ENCODE measurements around the gene PDSS1. TPM values are rescaled to one million over a fixed set of nuclear protein-coding genes. Genes with fewer than 3 reads are reported as not detected.
A peak's percentile ranks its signal among the peaks of the same experiment; 100 is the strongest.
"Not testable (repeated sequence)": the region's sequence is repeated elsewhere in the genome, so short reads cannot be mapped to it uniquely, and the experiment has no call there.

Gene PDSS1
- polyA plus RNA-seq, 1 experiment, result 6.1 TPM

GRCh38 chr10:26682931-26683330, 14.6 kb upstream of the PDSS1 start:
- no peak for TF ChIP-seq CTCF (IDR thresholded peaks at IDR 0.05; ENCODE audit: insufficient read depth, low read depth, low read length)
- POLR2A ChIA-PET, result no interaction called here
- no peak for DNase-seq (ENCODE audit: low read depth)
- Histone ChIP-seq H3K4me3 (ENCODE audit: low read depth, low read length) (no peak overlapping the region), H3K27me3 (ENCODE audit: control insufficient read depth, insufficient read depth, low read length) (no peaks in the 10 kb centered on the region), H3K36me3 (ENCODE audit: control insufficient read depth, insufficient read depth, low read length) (no peaks in the 10 kb centered on the region)
- CTCF ChIA-PET, result interaction anchor here (1.1 to 1.2 kb wide), 3 partner anchors 14 to 200 kb away, joined by 3 to 5 read pairs (median 4); partner anchors contain the start of gene PDSS1

- CTCF ChIA-PET, result interaction anchor here (0.7 to 3.1 kb wide), 4 partner anchors 23 to 340 kb away, joined by 3 to 22 read pairs (median 4); no protein-coding TSS in a partner anchor
- TF ChIP-seq CTCF (IDR thresholded peaks at IDR 0.05; ENCODE audit: insufficient read depth, low read depth, low read length), result peak; percentile 61
- H3K27me3 ChIP-seq (ENCODE audit: control insufficient read depth, insufficient read depth, low read length); H3K4me3 ChIP-seq (ENCODE audit: low read depth, low read length); POLR2A ChIA-PET; H3K36me3 ChIP-seq (ENCODE audit: control insufficient read depth, insufficient read depth, low read length); DNase-seq (ENCODE audit: low read depth): not testable (repeated sequence)
Measured at GRCh38 chr10:26684667-26685264, 12.7 kb upstream of the PDSS1 start.

- Histone ChIP-seq H3K27me3 (ENCODE audit: control insufficient read depth, insufficient read depth, low read length) (no peaks in the 10 kb centered on the region), H3K4me3 (ENCODE audit: low read depth, low read length) (no peak overlapping the region), H3K36me3 (ENCODE audit: control insufficient read depth, insufficient read depth, low read length) (no peaks in the 10 kb centered on the region)
- TF ChIP-seq CTCF (IDR thresholded peaks at IDR 0.05; ENCODE audit: insufficient read depth, low read depth, low read length), result no peak
- DNase-seq (ENCODE audit: low read depth), result no peak
- ChIA-PET POLR2A (interaction anchor here (0.7 kb wide), 1 partner anchor 181 kb away, joined by 3 read pairs; no protein-coding TSS in a partner anchor), CTCF (interaction anchor here (0.7 to 3.1 kb wide), 5 partner anchors 22 to 340 kb away, joined by 3 to 22 read pairs (median 3); no protein-coding TSS in a partner anchor)
Measured at GRCh38 chr10:26685441-26685840, 12.1 kb upstream of the PDSS1 start.

- Histone ChIP-seq H3K4me3 (ENCODE audit: low read depth, low read length) (no peak overlapping the region), H3K36me3 (ENCODE audit: control insufficient read depth, insufficient read depth, low read length) (no peaks in the 10 kb centered on the region), H3K27me3 (ENCODE audit: control insufficient read depth, insufficient read depth, low read length) (no peaks in the 10 kb centered on the region)
- no peak for TF ChIP-seq CTCF (IDR thresholded peaks at IDR 0.05; ENCODE audit: insufficient read depth, low read depth, low read length)
- DNase-seq (ENCODE audit: low read depth), result no peak
- ChIA-PET CTCF (no interaction called here), POLR2A (no interaction called here)
Measured at GRCh38 chr10:26689399-26689798, 8.1 kb upstream of the PDSS1 start.

GRCh38 chr10:26690731-26691475, 6.6 kb upstream of the PDSS1 start:
- ChIA-PET POLR2A (no interaction called here), CTCF (no interaction called here)
- no peak overlapping the region for H3K4me3 ChIP-seq (ENCODE audit: low read depth, low read length)
- no peak for TF ChIP-seq CTCF (IDR thresholded peaks at IDR 0.05; ENCODE audit: insufficient read depth, low read depth, low read length)
- H3K27me3 ChIP-seq (ENCODE audit: control insufficient read depth, insufficient read depth, low read length), result no peaks in the 10 kb centered on the region
- DNase-seq (ENCODE audit: low read depth), result no peak
- H3K36me3 ChIP-seq (ENCODE audit: control insufficient read depth, insufficient read depth, low read length), result no peaks in the 10 kb centered on the region

GRCh38 chr10:26694536-26694935, 3.0 kb upstream of the PDSS1 start:
- DNase-seq (ENCODE audit: low read depth); POLR2A ChIA-PET; H3K36me3 ChIP-seq (ENCODE audit: control insufficient read depth, insufficient read depth, low read length); H3K4me3 ChIP-seq (ENCODE audit: low read depth, low read length); H3K27me3 ChIP-seq (ENCODE audit: control insufficient read depth, insufficient read depth, low read length): not testable (repeated sequence)
- CTCF ChIA-PET, result interaction anchor here (1.5 kb wide), 1 partner anchor 187 kb away, joined by 4 read pairs; no protein-coding TSS in a partner anchor
